Immature natural killer cell (primary cell): ENCODE data around the gene FCN1. TPM values are rescaled to one million over a fixed set of nuclear protein-coding genes. Genes with fewer than 3 reads are reported as not detected.

Source experiments
- DNase-seq, 3 donors: peaks; one replicate each; pipeline ENCODE4 v3.0.0; 2022; ENCODE audit warnings: mixed read lengths in 1 of 3
- H3K27ac Mint-ChIP-seq, 6 donors: one replicate each; pipeline ENCODE4 v1.8.0; 2020; ENCODE audit warnings: mixed read lengths in 6 of 6, mild to moderate bottlenecking in 5 of 6, inconsistent platforms in 4 of 6, moderate library complexity in 3 of 6
- H3K27me3 Mint-ChIP-seq, 3 donors: one replicate each; pipeline ENCODE4 v1.8.0; 2020 to 2021; ENCODE audit warnings: low read depth in 3 of 3, mild to moderate bottlenecking in 3 of 3, mixed read lengths in 3 of 3, moderate library complexity in 3 of 3, inconsistent platforms in 1 of 3
- H3K36me3 Mint-ChIP-seq, 3 donors: one replicate each; pipeline ENCODE4 v1.8.0; 2020; ENCODE audit warnings: mixed read lengths in 3 of 3, inconsistent platforms in 2 of 3, mild to moderate bottlenecking in 2 of 3
- H3K4me1 Mint-ChIP-seq, 2 donors: one replicate each; pipeline ENCODE4 v1.8.0; 2020; ENCODE audit warnings: inconsistent platforms in 2 of 2, mild to moderate bottlenecking in 2 of 2, mixed read lengths in 2 of 2, moderate library complexity in 1 of 2
- H3K4me3 Mint-ChIP-seq, 5 donors: one replicate each; pipeline ENCODE4 v1.8.0; 2020; ENCODE audit warnings: mild to moderate bottlenecking in 5 of 5, mixed read lengths in 5 of 5, inconsistent platforms in 3 of 5, moderate library complexity in 3 of 5
- H3K9me3 Mint-ChIP-seq, 6 donors: one replicate each; pipeline ENCODE4 v1.8.0; 2020; ENCODE audit warnings: mild to moderate bottlenecking in 6 of 6, mixed read lengths in 6 of 6, inconsistent platforms in 4 of 6, moderate library complexity in 3 of 6
- polyA plus RNA-seq, 3 donors: library from polyadenylated mRNA; unstranded; fragments of 300-500 nt; fragmentation: Illumina TruSeq; gene quantifications; one replicate each; pipeline ENCODE4 v1.2.3, GENCODE V29; 2021

The FCN1 gene
- polyA plus RNA-seq = 10 to 100 TPM in 2 of 3 donors, 1 to 10 TPM in 1; 8.9 to 47.6 (median 24.2) TPM

DNA sequence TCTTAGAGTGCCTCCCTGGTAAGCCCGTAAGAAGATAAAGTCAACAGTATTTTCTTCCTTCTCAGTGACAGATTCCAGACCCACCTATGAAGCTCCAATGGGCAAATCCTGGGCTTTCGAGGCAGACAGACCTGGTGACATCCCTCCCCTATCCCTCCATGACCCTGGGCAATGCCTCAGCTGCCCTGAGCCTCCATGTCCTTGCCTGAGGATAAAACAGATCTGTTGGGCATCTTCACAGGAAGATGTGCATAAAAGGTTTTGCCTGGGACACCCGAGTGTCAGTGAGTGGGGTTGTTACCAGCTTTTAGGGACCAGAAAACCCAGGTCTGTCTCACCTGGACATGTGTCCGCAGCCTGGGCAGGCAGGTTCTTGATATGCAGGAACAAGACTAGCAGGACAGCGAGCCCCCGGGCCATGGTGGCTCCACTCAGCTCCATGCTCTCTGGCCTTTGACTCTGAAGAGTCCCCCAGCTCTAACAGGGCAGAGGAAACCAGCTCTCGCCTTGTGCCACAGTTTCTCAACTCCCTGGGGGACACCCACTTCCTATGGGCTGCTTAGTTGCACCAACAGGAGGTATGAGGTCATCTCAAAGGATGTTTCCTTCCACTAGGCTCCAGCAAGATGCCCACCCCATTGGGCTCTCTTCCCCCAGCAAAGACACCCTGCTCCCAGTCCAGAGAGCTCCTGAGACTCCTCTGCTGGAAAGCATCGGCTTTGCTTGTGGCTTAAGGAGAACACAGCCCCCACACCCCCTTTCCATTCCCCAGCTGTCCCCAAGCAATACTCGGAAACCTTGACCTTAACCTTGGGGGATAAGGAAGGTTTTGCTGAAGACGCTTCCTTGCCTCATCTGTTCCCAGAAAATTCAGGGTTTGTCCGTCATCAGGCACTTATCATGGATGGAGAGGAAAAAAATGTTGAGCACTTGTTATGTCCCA is at the start of gene FCN1:
Gene FCN1, minus strand, starts transcription at position 482 of the 943 bp plus-strand sequence. Its CDS starts 41 bp downstream, at position 441.
- no peak for DNase-seq
- Mint-ChIP-seq H3K27me3 (peaks cover 0 to 3% (median 2%) of the 10 kb centered on the region in 3 donors), H3K27ac (no peak within 1 kb of the TSS), H3K4me1 (no peaks in the 10 kb centered on the region), H3K9me3 (peaks cover 0 to 6% (median 5%) of the 10 kb centered on the region in 6 donors), H3K4me3 (no peak within 1 kb of the TSS), H3K36me3 (no peaks in the 10 kb centered on the region)

DNA sequence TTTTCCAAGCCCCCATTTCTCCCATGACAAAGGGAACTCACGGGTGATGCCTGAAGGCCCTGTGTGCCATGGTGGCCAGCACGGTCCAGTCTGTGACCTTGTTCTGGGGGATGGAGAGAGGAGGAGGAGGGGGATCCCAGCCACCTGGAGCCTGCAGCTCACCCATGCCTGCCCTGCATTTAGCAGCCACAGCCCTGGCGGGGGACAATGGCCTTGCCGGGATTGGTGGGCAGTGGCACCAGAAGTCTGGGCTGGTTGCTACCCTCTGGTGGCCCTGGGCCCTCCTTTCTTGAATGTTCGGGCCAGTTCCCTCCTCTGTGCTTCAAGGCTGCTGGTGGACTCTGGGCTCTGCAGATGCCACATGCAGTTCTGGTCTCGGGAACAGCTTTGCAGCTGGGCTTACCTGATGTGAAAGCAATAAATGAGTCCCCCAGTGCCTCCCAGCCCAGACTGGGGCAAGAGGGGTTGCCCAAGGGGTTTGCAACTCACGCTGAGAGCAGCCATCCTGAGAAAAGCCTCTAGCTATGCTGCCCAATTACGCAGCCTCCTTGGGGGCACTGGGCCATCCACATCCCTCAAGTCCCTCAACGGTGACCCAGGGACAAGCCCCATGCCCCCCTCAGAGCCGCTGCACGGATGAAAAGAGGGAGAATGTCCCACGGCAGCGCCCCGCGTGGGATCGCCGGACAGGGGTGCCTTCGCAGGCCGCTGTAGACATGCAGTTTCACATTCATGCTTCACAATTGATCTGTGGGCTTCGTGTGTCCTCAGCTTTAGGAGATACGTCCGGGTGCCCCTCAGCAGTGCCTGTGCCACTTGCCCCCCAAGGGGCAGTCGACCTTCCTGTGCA is 49.2 kb upstream of the FCN1 start:
- no peaks in the 10 kb centered on the region for H3K36me3 Mint-ChIP-seq
- no peaks in the 10 kb centered on the region for H3K9me3 Mint-ChIP-seq
- H3K27ac Mint-ChIP-seq = no peak overlapping the region
- peaks cover 0 to 4% (median 2%) of the 10 kb centered on the region in 3 donors for H3K27me3 Mint-ChIP-seq
- no peak for DNase-seq
- no peaks in the 10 kb centered on the region for H3K4me1 Mint-ChIP-seq
- H3K4me3 Mint-ChIP-seq = no peak overlapping the region

DNA sequence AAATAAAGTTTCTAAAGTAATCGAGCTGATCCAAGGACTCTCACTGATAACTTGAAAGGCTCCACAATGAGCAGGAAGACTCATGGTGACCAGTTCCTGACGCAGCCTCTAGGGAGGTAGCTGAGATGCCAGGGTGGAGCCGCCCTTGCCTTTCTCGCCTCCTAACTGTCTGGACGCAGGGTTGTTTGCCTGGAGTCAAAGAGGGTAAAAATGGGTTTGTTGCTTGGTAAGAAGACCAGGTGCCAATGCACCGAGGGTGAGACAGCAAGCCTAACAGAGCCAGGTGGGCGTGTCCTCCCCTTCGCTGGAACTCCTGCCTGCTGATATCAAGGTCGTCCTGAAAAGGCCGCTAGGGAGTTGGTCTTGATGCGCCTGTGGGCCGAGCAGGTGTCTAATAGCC is 48.6 kb upstream of the FCN1 start:
- H3K4me3 Mint-ChIP-seq = no peak overlapping the region
- DNase-seq = no peak
- no peaks in the 10 kb centered on the region for H3K4me1 Mint-ChIP-seq
- H3K9me3 Mint-ChIP-seq = no peaks in the 10 kb centered on the region
- peaks cover 2 to 4% (median 2%) of the 10 kb centered on the region in 3 donors for H3K27me3 Mint-ChIP-seq
- no peak overlapping the region for H3K27ac Mint-ChIP-seq
- no peaks in the 10 kb centered on the region for H3K36me3 Mint-ChIP-seq

DNA sequence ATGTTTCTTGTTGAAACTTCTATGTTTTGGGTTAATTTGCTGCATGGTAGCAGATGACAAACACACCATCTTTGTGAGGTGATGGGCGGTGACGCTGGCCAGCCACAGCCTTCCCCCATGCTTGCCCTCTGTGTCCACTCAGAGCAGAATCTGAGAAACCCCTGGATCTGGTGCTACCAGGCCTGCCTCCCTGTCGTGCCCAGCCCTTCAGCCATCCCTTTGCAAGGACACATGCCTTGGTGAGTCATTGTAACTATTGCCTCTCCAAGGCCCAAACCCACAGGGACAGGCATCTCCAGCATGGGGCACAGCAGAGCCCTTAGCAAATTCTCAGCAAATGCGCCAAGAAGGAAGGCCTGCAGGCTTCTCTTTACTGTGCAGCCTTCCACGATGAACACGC is 48.1 kb upstream of the FCN1 start:
- Mint-ChIP-seq H3K27me3 (peaks cover 2 to 4% (median 2%) of the 10 kb centered on the region in 3 donors), H3K4me1 (no peaks in the 10 kb centered on the region), H3K9me3 (no peaks in the 10 kb centered on the region), H3K27ac (no peak overlapping the region), H3K4me3 (no peak overlapping the region), H3K36me3 (no peaks in the 10 kb centered on the region)
- no peak for DNase-seq

DNA sequence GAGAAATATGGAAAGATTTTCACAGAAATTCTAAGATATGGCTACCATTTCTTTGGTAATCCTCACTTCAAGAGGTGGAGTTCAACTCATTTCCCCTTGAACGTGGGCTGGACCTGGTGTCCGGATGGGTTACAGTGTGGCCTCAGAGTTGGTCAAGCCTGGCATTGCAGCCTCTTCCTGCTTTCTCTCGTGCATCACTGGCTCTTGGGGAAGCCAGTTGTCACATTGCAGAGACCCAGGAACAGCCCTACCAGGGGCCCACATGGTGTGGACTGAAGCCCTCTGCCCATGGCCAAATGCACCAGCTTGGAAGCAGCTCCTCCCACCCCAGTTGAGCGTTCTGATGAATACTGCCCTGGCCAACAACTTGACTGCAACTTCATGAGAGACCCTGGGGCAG is 47.7 kb upstream of the FCN1 start:
- Mint-ChIP-seq H3K9me3 (no peaks in the 10 kb centered on the region), H3K27me3 (peaks cover 2 to 4% (median 2%) of the 10 kb centered on the region in 3 donors)
- DNase-seq = no peak

DNA sequence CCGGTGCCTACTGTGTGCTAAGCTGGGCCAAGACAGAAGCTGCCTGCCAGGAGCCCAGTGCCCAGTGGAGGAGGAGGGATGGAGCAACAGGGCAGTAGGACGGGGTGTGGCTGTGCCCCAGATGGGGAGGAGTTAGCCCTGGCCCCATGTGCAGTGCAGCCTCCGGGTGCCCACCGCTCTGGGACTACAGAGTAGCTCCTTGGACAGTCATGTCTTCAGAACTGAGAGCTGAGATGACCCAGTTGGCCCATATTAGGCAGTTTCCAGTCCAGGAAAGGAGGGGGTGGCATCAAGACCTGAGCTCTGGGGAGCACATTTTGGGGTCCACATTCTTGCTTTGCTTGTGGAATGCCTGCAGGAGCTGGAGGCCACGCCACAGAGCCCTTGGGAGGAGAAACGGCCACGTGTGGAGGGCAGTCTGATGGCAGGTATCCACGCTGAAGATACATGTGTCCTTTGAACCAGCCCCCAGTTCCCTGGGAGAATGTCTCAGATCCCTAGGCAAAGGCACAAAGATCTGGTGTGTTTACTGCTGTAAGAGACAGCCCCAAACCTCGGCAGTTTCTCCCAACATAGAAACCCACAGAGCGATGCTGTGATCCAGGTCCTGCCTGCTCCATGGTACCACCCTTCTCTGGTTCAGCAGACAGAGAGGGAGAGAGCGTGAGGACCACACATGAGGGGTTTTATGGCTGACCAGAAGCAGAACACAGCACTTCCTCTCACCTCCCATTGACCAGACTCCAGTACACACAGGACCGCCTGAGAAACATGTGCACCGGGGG is 46.8 kb upstream of the FCN1 start:
- H3K36me3 Mint-ChIP-seq = no peaks in the 10 kb centered on the region
- DNase-seq = no peak
- H3K4me1 Mint-ChIP-seq = no peaks in the 10 kb centered on the region
- H3K9me3 Mint-ChIP-seq = no peaks in the 10 kb centered on the region
- no peak overlapping the region for H3K4me3 Mint-ChIP-seq
- no peak overlapping the region for H3K27ac Mint-ChIP-seq
- peaks cover 2 to 4% (median 2%) of the 10 kb centered on the region in 3 donors for H3K27me3 Mint-ChIP-seq

More for the DNA sequence above, 47.7 kb upstream of the FCN1 start:
- no peak overlapping the region for H3K4me3 Mint-ChIP-seq
- H3K27ac Mint-ChIP-seq = no peak overlapping the region
- no peaks in the 10 kb centered on the region for H3K36me3 Mint-ChIP-seq
- no peaks in the 10 kb centered on the region for H3K4me1 Mint-ChIP-seq

DNA sequence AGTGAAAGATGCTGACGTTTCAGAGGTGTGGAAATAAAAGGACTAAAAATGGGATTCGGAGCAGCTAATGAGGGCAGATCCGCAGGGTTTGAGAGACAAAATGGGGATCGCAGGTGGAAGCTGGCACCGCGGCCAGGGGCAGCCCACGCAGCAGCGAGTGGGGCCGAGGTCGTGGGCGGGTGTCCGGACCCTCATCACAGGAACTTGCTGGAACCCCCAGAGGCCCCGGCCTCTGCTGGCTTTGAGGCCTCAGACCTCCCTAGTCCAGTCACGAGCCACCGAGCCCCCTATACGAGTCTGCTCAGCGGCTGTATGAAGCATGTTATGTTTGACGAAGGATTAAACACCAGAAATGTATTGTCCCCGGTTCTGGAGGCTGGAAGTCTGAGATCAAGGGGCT is 45.8 kb upstream of the FCN1 start:
- DNase-seq = no peak
- H3K36me3 Mint-ChIP-seq = no peaks in the 10 kb centered on the region
- H3K4me1 Mint-ChIP-seq = no peaks in the 10 kb centered on the region
- H3K9me3 Mint-ChIP-seq = no peaks in the 10 kb centered on the region
- H3K4me3 Mint-ChIP-seq = no peak overlapping the region
- H3K27me3 Mint-ChIP-seq = peaks cover 2 to 4% (median 2%) of the 10 kb centered on the region in 3 donors
- no peak overlapping the region for H3K27ac Mint-ChIP-seq

DNA sequence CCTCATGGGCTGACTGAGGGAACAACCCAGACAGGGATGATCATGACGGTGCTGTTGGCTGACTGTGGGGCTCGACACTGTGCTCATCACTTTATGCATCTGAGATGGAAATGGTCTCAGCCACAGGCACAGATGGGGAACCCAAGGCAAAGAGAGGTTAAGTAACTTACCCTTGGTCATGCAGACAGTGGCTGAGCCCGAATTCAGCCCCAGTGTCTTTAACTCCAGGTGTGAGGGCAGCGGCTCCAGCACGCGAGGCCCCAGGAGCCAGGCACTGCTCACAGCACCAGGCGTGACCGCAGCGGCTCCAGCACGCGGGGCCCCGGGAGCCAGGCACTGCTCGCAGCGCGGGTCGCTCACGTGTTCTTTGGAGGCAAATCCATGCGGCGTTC is 45.3 kb upstream of the FCN1 start:
- no peak overlapping the region for H3K27ac Mint-ChIP-seq
- no peaks in the 10 kb centered on the region for H3K36me3 Mint-ChIP-seq
- DNase-seq = no peak
- H3K4me3 Mint-ChIP-seq = no peak overlapping the region
- H3K4me1 Mint-ChIP-seq = no peaks in the 10 kb centered on the region
- H3K27me3 Mint-ChIP-seq = peaks cover 2 to 4% (median 2%) of the 10 kb centered on the region in 3 donors
- no peaks in the 10 kb centered on the region for H3K9me3 Mint-ChIP-seq

DNA sequence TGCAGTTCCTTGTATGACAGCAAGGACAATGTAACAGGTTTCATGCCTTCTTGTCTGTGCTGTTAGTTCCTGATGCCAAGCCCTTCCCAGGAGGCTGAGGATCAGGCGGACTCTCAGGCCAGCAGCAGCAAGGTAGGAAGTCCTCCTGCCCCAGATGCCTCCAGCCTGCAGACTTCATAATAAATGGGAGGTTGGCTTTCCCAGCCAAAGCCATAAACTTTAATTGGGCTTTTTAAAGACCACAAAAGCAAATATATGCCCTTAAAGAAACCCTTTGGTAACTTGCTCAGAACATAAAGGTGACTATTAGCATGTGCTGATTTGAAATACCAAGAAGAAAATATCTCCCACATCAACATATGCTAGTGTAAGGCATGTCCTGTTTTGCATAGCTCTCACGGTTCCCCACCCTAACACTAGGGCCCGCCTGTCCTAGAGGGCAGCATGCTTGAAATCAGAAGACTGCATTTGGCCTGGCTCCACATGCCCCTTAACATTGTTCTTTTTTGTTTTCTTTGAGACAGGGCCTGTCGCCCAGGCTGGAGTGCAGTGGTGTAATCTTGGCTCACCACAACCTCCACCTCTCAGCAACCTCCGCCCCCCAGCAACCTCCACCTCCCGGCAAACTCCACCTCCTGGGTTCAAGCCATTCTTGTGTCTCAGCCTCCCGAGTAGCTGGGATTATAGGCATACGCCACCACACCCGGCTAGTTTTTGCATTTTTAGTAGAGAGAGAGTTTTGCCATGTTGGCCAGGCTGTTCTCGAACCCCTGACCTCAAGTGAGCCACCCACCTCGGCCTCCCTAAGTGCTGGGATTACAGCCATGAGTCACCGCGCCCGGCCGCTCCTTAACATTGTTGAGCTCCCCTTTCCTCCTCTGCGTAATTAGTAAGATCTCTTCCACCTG is 44.6 kb upstream of the FCN1 start:
- no peaks in the 10 kb centered on the region for H3K9me3 Mint-ChIP-seq
- peaks cover 2 to 4% (median 2%) of the 10 kb centered on the region in 3 donors for H3K27me3 Mint-ChIP-seq
- H3K4me3 Mint-ChIP-seq = no peak overlapping the region
- no peak overlapping the region for H3K27ac Mint-ChIP-seq
- DNase-seq = no peak
- H3K4me1 Mint-ChIP-seq = no peaks in the 10 kb centered on the region
- H3K36me3 Mint-ChIP-seq = no peaks in the 10 kb centered on the region

DNA sequence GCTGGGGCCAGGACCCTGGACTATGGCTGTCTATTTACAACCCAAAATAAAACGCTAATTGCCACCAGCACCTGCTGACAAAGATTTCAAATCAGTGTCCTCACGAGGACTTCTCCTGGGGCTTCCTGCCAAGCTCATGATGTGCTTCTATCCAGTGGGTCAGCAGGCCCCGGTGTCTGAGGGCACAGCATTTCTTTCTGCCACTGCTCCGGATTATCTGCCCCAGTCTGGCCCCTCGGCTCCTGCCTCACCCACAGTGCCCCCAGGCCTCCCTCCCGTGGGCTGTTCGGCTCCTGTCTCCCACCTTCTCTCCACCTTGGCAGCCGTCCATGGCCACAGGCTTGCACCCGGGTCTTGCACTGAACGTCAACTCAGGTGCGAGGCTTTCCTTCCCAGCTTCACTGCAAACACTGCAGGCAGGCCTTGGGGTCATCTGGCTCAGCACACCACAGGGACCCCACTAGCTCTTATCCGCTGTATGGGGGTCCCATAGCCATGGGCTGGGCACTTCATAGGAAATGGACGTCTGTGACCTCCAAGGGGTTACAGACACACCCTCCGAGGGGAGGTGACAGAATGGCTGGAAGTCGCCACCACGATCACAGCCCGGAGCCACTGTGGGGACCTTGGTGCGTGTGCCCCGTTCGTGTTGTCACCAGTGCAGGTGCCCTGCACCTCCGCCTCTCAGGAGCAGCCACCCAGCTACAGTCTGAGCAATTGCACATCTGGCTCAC is 43.8 kb upstream of the FCN1 start:
- H3K4me3 Mint-ChIP-seq = no peak overlapping the region
- H3K4me1 Mint-ChIP-seq = no peaks in the 10 kb centered on the region
- no peaks in the 10 kb centered on the region for H3K36me3 Mint-ChIP-seq
- H3K9me3 Mint-ChIP-seq = no peaks in the 10 kb centered on the region
- peaks cover 2 to 4% (median 2%) of the 10 kb centered on the region in 3 donors for H3K27me3 Mint-ChIP-seq
- no peak overlapping the region for H3K27ac Mint-ChIP-seq
- DNase-seq = no peak

DNA sequence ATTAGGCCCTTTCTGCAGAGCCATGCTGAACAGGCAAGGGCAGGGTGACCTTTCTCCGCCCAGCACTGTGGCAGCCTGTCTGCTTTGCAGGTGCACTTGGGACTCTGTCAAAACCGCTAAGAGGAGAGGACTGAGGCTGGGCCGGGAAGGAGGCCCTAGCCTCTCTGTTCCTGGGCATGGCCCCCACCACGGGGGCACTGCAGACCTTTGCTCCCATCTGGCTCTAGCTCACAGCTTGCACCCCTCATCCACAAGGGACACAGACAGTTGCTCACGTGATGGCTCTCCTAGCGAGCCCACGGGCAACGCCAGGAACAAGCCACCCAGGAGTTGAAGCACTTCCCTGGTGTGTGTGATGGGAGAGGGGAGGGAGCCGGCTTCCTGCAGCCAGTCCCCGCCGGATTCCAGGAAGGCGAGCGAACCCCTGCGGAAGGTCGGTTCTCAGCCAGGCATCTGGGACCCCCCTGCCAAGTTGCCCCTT is 43.0 kb upstream of the FCN1 start:
- no peaks in the 10 kb centered on the region for H3K4me1 Mint-ChIP-seq
- H3K4me3 Mint-ChIP-seq = no peak overlapping the region
- peaks cover 0 to 4% (median 2%) of the 10 kb centered on the region in 3 donors for H3K27me3 Mint-ChIP-seq
- no peaks in the 10 kb centered on the region for H3K36me3 Mint-ChIP-seq
- no peak overlapping the region for H3K27ac Mint-ChIP-seq
- H3K9me3 Mint-ChIP-seq = no peaks in the 10 kb centered on the region
- DNase-seq = no peak

DNA sequence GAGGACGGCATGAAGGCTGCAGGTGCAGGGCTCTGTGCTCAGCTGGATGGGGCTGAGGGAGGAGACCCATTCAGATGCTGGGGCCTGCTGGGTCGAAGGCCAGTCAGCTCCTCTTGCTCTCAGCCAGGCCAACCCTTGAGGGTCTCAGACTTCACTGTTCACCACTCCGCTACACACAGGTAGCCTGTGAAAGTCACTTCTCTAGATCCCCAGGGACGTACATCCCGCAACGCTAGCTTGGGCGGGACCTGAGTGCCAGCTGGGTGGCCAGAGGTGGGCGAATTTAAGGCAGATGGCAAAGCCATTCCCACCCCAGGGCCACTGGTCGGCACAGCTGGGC is 42.2 kb upstream of the FCN1 start:
- DNase-seq = no peak
- Mint-ChIP-seq H3K4me1 (no peaks in the 10 kb centered on the region), H3K27me3 (peaks cover 0 to 4% (median 2%) of the 10 kb centered on the region in 3 donors), H3K36me3 (no peaks in the 10 kb centered on the region), H3K9me3 (no peaks in the 10 kb centered on the region), H3K4me3 (no peak overlapping the region), H3K27ac (no peak overlapping the region)
